ENCODE measurements around the gene PLCB1.
"Not testable (repeated sequence)": the region's sequence is repeated elsewhere in the genome, so short reads cannot be mapped to it uniquely, and the experiment has no call there.

Gene PLCB1

DNA sequence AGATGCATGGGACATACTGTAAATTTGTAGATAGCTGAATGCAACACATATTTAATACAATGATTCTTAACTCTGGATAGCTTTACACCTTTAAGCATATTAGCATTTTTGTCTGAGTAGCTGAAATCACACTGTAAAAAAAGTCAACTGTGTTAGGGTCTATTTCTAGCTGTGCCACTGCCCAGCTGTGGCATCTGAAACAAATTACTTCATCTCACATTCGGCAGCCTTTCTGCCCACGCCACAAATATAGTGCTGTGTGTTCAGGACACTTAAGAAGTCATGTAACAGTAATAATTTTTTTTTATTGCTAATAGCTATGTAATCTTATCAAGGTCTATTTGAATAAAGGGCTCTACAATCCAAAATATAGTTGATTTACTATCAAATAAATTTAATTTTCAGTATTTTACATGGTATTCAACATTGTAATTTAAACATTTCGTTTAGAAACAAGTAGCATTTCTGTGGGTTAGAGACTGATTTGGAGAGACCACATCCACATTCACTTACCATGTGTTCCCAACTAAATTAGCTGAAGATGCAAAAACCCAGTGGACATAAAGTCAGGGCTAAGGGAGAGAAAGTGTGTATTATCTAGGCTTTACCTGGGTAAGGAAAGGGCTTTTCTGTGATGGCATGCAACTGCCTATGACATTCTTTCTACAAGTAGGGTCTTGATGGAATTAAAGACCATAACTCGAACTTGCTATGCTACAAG is 276.7 kb downstream of the PLCB1 start:
- no peak for DNase-seq

DNA sequence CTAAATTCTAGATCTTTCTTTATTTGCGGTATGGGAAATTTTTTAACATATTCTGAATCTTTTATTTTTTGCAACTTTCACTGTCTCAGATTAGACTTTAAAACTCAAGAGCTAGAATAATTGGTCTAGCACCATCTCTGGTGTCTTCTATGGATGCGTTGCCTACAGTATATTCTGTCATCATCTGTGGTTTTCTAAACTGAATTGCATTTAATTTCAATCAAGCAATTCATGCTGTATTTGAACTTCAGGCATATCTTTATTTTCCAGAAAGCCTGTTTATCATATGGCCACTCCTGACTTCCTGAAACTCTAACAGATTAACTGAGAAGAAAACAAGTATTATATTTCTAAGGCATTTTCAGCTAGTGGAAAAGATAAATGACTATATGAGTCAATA is 281.6 kb downstream of the PLCB1 start:
- no peak for DNase-seq

DNA sequence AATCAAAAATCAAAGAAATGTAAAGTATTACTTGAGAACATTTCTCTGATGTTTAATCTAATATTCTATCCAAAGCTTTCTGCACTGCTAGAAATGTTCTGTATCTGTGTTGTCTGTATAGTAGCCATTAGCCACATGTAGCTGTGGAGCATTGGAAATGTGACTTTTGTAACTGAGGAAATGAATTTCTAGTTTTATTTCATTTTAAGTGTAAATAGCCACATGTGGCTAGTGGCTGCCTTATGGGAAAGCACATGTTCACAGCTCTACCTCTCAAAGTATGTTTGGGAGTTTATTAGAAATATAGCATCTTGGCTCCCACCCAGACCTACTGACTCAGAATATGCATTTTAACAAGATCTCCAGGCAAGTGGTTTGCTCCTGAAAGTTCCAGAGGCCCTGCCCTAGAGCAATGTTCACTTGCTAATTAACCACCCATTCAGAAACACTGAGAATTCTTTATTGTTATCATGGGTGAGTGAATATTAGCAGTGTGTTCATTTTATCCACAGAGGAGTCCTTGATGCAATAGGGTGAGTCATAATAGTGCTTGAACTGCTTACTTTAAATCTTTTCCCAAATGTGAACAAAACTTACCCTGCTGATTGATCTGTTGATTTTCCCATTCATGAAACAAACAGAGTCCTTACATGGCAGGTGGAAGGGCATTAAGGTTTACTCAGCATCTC is 282.7 kb downstream of the PLCB1 start:
- DNase-seq, result no peak

DNA sequence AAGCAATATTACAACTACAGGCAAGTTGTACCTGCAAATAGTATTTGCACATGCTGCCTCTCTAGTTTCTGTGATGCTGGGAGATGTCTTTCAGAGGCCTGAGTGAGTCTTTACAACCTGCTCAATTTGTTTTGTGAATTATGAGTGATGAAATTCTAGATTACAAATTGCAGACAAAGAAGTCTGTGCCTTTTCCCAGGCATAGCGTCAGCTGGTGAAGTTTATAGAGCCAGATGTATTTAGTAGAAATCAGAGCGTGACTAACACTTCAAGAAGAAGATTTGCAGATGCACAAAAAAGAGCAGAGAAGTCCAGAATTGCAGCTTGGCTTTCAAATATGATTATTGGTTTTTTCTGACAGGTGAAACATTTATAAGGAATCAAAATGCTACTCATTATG is 289.9 kb downstream of the PLCB1 start:
- DNase-seq, result no peak

DNA sequence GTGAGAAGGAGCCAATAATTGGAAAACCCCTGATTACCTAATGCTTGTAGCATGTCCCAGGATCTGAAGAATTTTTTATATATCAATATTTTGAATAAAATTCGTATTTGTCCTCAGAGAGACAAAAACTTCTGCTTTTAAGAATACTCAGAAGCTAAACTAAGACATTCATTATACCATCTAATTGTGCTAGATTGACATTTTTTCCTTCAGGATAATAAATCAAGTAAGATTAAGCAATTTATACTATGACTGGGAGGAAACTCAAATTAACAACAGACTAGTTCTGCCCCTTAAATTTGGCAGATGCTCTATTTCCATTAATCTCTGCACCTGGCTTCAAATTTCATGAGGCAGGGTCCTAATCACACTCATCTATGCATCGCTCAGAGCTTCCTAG is 291.4 kb downstream of the PLCB1 start:
- DNase-seq, result no peak

DNA sequence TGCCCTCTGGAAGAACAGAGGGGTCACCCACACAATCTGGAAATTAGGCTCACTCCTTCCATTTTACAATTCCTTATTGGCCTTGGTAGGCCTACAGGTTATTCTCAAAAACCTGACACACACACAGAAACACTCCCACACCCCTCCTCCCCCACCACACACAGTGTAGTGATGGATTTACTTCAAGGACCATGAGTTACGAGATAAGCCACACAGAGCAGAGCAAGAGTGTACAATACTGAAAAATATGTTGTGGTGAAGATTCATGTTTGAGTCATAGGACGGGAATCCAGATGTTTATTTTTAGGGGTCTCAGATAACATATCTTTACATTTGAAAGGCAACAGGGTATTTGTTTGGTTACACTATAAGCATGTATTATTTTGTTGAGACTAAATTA is 291.9 kb downstream of the PLCB1 start:
- no peak for DNase-seq

DNA sequence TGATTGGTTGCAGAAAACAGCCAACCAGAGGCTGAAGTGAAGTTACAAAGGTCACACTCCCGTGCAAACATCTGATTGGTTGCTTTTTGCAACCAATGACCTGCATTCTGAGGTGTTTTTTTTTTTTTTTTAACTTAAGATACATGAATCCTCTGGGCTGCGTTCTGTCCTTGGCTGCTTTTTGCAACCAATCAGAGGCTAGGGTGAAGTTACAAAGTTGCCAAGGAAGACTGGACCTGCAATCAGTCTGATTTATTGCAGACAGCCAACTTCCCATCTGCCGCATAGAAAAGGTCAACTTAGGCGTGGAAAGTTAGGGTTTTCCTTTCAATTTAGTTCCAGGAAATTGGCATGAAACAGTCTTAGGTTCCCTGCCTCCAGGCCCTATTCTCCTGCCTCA is 292.9 kb downstream of the PLCB1 start:
- DNase-seq, result no peak

DNA sequence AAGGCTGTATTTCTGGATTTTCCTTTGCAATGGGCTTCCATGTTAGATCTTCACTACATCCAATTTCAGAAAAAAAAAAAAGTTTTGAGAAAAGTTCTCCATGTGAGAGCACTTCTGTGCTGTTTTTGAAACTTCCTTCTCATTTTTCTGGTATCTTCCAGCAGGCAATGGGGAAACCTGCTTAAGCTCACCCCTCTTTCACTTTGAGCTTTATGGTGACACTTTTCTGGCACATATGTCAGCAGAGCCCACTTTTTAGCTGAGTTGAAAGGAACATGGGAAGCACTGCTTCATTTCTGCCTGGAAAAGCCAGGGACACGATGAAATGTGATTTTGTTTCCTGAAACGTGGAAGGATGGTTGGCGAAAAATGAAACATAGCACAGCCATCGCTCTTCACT is 293.7 kb downstream of the PLCB1 start:
- no peak for DNase-seq

DNA sequence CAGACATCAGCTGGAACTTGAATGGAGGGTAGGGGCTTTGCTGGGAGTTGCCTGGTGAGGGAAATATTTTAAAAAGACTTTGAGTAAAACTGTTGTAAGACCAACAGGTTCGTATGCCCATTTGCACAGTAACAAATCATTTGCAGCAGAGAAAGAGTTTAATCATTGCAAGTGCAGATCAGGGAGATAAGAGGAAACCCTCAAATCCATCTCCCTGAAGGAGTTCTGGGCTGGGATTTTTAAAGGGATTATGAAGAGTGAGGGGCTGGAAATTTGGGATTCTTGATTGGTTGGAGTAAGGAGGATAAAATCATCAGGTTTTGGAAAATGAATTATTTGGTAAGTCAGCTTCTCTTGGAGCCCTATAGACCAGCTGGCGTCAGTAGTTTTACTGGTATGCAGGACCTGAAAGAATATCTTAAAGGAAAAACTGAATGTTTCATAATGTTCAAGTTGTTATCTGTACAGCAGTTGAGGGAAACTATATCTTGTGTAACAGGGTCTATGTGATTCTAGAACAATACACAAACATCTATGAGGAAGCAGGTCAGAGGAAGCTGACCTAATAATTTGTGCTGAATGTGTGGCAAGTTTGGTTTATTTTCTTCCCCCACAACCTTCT is 295.5 kb downstream of the PLCB1 start:
- DNase-seq, result no peak

DNA sequence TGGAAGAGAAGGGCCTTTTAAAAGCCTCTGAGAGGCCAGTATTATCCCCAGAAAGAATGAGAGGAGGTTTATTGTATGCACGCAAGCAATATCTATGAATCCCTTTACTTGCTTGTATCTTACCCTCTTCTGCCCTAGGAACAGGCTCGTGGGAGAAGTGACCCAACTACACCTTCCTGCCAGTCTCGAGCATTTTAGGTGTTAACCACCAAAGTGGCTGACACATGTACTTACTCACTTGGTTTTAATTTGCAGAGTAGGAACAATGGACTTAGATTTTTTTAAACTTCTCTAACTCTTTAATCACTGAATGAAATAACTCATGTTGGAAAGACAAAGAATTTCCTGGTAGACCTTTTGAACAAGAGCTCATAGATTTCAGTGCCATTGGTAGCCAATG is 296.9 kb downstream of the PLCB1 start:
- no peak for DNase-seq

DNA sequence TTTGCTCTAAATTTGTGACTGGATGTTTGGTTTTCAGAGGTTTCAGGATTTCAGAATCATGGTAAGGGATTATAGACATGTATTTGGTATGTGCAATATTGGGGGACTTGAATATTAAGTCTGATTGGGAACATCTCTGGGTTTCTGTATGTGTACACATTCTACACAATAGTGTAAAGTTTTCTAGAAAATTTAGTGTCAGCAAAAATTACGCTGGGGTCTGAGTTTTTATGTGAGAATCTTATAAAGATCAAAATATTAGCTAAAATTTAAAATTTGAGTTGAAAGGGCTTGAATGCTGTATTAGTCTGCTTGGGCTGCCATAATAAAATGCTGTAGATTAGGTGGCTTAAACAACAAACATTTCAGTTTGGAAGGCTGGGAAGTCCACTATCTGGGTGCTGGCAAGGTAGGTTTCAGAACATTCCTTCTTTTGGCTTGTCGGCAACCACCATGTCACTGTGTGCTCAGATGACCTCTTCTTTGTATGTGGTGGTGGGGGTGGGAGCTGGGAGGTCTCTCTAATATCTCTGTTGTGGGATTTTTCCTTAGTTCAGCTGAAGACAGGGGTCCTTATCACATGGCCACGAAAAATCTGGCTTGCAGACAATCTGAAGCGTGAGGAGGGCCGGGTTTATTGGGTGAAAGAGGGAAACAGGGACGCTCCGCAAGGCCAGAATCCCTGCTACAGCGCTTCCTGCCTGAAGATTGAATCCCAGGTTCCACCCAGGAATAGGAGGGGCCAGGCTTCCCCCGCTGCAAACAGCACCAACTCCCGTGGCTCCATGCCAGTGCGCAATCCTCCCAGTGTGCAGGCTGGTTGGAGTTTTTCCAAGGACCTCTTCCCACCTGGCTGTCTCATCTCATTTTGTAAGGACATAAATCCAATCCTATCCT is 299.7 kb downstream of the PLCB1 start:
- DNase-seq, result no peak

DNA sequence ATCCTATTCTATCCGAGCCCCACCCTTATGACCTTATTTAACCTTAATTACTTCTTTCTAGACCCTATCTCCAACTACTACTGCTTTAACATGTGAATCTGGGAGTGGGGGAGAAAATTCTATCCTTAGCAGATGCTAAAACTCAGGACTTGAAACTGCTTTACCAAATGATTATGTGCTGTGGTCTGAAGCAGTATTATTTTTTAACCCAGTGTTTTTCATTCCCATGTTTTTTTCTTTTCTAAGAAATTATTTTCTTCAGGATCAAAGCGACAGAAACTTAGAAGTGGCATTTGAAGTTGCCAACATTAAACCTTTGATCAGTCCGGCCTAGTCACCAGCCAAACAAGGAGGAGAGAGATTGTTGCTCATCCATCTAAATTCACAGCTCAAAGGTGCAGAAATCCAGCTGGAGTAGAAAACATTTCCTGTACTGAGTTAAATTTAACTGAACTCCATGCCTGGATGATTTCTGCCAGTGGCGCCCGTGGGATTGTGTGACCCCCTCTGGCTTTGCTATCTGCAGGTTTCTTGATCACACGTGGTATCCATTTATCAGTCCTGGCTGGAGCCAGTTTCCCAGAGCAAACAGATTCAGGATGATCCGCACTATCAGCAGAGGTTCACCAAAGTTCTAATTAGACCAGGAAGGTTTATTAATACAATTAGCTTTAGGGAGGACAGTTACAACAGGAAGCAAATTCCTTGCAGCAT is 300.5 kb downstream of the PLCB1 start:
- peak; percentile 11 to 29 for DNase-seq

DNA sequence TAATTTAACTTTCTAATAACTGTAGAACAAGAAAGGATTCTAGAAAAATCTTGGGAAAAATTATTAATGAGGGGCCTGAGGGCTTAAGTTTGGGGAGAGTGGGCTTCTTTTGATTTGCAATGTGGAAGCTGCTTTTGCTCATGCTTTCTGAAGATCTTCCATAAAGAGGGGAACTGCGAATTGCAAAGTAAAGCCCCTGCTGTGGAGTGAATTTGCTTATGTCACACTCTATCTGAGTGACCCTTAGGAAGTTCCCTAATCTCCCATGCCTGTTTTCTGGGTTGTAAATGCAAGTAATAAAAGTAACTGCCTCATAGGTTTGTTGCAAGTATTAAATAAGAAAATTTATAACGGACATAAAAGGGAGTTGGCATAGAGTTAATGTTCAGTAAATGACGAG is 301.2 kb downstream of the PLCB1 start:
- no peak for DNase-seq

DNA sequence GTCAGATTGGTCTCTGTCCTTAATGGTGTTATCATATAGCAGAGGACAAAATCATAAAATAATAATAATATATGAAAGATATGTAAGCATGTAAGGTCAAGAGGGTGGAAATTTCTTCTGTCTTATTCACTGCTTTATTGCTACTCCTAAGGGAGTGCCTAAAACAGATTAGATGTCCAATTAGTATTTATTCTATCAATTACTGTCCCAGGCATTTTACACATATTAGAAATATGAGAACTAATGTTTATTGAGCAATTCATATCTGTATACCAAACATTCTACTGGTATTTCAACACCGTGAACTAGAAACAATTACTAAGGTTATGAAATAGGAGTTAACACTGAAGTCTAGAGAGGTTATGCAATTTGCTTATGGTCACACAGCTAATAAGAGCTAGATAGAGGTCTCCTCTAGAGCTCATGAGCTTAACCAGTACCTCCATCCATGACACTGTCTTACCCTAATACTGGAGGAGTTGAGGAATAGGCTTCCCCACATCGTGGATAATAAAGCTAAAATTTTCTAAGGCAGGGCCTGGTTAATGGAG is 302.3 kb downstream of the PLCB1 start:
- no peak for DNase-seq

DNA sequence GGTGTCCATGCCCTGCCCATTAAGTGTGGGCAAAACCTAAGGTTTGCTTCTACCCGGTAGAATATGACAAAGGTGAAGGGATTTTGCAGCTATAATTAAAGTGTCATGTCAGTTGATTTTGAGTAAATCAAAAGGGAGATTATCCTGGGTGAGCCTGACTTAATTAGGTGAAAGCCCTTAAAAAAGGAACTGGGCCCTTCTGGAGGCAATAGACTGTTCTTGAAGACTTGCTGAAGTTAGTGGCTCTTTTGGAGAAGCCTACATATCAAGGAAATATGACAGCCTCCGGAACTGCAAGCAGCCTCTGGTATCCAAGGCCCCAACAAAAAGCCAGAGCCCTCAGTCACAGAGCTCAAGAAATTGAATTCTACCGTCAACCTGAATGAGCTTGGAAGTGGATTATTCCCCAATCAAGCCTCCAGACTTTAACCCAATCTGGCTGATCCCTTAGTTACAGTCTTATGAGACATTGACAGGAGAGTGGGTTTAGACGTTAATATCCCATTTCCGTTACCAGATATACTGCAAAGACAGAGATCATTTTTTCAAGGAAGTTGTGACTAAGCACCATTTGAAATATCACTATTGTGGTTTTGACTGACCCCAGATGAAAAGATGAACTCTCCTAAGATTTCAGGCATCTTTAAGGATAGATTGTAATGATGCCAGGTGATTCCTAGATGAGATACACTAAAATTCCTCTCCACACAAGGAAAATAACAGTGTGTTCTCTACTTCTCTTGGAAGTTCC is 303.4 kb downstream of the PLCB1 start:
- no peak for DNase-seq

DNA sequence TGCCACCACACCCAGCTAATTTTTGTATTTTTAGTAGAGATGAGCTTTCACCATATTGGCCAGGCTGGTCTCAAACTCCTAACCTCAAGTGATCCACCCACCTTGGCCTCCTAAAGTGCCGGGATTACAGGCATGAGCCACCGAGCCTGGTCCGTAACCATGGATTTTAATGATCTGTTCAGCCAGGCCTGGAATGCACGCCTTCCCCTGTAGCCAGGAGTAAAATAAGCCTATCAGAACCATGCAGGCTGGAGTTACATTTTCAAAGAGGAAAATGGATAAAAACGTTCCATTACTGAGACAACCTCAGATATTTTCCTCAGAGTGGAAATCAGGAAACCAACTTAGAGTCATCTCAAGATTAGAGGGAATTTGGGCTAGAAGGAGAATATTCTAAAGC is 304.9 kb downstream of the PLCB1 start:
- not testable (repeated sequence) for DNase-seq

DNA sequence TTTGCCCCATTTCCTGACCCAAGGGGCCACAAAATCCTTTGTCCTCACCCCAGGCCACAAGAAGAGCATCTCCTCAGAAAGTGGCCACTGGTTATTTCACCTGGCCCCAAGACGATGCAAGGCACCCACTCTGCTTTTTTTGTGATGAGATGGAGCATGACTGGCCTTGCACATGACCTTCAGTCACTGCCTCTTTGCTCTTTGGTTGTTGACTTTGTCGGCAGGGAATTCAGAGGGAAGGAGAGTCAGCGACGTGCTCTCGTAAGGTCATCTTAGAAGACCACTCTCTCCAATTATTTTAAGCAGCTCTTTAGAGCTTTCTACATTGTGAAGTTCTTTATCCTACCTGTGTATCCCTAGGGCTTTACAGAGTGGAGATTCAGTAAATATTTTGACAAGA is 306.7 kb downstream of the PLCB1 start:
- DNase-seq, result no peak

DNA sequence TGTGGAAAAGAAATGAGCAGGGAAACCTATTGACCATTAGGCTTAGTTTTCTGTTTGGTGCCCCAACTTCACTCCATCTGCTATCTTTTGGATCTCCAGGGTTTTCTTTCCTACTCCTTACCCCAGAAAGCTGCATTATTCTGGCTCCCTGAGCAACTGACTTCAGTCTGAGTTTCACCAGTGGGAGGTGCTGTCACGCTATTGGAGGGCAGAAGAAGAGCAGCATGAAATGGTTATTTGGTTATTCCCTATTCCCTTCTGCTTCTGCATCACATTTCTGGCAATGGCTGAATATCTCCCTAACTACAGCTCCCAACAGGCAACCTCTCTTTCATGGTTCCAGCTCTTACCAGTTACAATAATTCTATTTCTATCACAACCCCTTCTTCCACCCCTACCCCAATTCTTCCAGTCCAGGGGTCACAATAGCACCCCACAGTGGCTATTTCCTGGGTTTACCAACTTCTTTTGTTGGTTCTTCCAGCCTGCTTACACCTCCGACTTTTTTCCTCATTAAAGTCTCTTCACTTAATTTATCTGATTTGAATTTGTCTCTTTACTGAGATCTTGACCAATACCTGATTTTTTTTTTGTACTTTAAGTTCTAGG is 311.5 kb downstream of the PLCB1 start:
- DNase-seq, result no peak

DNA sequence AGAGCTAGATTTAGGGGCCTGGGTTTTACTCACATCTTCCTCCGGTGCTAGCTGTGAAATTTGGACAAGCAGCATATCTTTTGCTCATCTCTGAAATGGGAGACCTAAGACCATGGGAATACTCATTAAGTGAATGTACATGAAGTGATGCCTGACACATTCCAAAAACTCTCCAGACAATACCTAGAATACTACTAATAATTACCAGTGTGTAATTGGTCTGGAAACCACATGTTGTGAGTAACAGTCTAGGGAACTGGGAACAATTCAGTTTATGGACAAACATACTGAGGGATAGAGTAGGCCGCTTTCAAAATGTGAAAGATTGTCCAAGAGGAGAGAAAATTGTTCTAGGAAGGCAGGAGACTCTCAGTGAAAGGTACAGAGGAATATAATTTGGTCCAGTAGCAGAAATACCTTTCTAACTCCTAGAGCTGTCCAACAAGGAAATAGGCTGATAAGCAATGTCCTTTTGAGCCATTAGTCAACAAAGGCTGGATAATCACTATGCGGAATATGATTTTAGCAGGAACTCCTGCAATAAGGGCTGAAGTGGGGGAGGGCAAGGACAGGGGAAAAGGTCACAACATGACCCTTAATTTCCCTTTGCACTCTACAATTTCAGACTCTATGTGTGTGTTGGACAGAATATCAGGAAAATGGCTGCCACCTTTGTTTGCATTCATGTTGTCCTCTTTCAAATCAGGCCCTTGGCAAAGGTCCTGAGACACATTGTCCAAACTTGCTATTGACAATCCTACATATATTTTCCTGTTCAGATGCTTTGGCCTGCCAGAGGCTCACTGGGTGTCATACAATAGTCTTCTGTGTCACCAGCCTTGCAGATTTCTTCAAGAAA is 315.4 kb downstream of the PLCB1 start:
- DNase-seq, result no peak

DNA sequence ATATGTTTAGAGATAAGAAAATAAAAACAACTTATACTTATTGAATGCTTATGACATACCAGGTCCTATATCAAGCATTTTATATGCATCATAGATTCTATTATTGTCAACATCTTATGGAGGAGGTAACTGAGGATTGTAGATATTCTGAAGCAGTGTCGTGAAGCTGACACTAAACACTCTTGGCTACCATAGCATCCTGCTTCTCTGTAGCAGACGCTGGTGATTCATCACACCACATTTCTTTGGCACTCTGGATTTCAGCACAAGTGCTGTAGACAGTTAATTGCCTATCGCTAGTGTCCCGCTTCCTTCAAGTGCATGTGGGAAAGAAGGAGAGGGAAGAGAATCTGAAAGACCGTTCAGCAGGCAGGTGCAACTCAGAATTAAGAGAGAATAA is 317.1 kb downstream of the PLCB1 start:
- DNase-seq, result no peak

Data from NCI-H526 (cell line).